Measurements from ENCODE around the gene CCER1.

CCER1 gene

GRCh38 chr12:90959538-90960139, 4.7 kb upstream of the CCER1 start:
- Histone ChIP-seq H3K27ac (no peak overlapping the region), H3K4me3 (no peak overlapping the region), H3K27me3 (no peaks in the 10 kb centered on the region), H3K36me3 (no peaks in the 10 kb centered on the region), H3K9me3 (no peaks in the 10 kb centered on the region), H3K4me1 (no peaks in the 10 kb centered on the region)
- TF ChIP-seq, protein P1, sequence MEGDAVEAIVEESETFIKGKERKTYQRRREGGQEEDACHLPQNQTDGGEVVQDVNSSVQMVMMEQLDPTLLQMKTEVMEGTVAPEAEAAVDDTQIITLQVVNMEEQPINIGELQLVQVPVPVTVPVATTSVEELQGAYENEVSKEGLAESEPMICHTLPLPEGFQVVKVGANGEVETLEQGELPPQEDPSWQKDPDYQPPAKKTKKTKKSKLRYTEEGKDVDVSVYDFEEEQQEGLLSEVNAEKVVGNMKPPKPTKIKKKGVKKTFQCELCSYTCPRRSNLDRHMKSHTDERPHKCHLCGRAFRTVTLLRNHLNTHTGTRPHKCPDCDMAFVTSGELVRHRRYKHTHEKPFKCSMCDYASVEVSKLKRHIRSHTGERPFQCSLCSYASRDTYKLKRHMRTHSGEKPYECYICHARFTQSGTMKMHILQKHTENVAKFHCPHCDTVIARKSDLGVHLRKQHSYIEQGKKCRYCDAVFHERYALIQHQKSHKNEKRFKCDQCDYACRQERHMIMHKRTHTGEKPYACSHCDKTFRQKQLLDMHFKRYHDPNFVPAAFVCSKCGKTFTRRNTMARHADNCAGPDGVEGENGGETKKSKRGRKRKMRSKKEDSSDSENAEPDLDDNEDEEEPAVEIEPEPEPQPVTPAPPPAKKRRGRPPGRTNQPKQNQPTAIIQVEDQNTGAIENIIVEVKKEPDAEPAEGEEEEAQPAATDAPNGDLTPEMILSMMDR (IDR thresholded peaks at IDR 0.05) = peak; percentile 61 to 62
- no peak for DNase-seq
- intact Hi-C loops (cut with DNase I; ENCODE audit: low total_unique reads) = loop anchor here (5.0 kb wide), 1 partner anchor 1417 kb away; no protein-coding TSS in a partner anchor

GRCh38 chr12:90959032-90959431, 4.1 kb upstream of the CCER1 start:
- no peaks in the 10 kb centered on the region for H3K36me3 ChIP-seq
- no peak for DNase-seq
- no peaks in the 10 kb centered on the region for H3K4me1 ChIP-seq
- no peaks in the 10 kb centered on the region for H3K9me3 ChIP-seq
- TF ChIP-seq, protein P1 (IDR thresholded peaks at IDR 0.05) = no peak
- no peak overlapping the region for H3K4me3 ChIP-seq
- no peak overlapping the region for H3K27ac ChIP-seq
- intact Hi-C loops (cut with DNase I; ENCODE audit: low total_unique reads) = no loop called here
- H3K27me3 ChIP-seq = no peaks in the 10 kb centered on the region

- H3K4me3 ChIP-seq = no peak overlapping the region
- H3K27ac ChIP-seq = no peak overlapping the region
- intact Hi-C loops (cut with DNase I; ENCODE audit: low total_unique reads) = no loop called here
- no peaks in the 10 kb centered on the region for H3K27me3 ChIP-seq
- H3K36me3 ChIP-seq = no peaks in the 10 kb centered on the region
- DNase-seq = no peak
- TF ChIP-seq, protein P1 (IDR thresholded peaks at IDR 0.05) = no peak
- H3K4me1 ChIP-seq = no peaks in the 10 kb centered on the region
- H3K9me3 ChIP-seq = no peaks in the 10 kb centered on the region
Measured at GRCh38 chr12:90958347-90958746, 3.4 kb upstream of the CCER1 start.

DNA sequence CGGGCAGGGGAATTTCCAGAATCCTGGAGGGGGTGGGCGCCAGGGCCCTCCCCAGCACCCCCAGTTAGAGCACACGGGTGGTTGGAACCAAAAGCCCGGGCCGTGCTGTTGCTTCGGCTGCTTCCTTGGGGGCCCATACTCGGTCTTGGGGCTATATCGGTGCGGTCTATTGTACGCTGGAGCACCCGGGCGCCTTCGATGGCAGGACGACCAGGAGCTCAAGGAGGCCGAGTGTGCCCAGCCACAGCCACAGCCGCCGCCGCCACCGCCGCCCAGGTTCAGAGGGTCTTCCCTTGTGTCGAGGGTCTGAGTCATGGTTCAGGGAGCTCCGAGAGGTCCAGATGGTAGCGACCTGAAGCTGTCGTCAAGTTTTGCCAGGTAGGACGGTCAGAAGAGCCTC, 548 bp downstream of the CCER1 start:
- Histone ChIP-seq H3K27me3 (no peaks in the 10 kb centered on the region), H3K36me3 (no peaks in the 10 kb centered on the region), H3K27ac (no peak overlapping the region), H3K4me3 (no peak overlapping the region), H3K4me1 (no peaks in the 10 kb centered on the region), H3K9me3 (no peaks in the 10 kb centered on the region)
- TF ChIP-seq, protein P1 (IDR thresholded peaks at IDR 0.05) = no peak
- no peak for DNase-seq
- intact Hi-C loops (cut with DNase I; ENCODE audit: low total_unique reads) = no loop called here

DNA sequence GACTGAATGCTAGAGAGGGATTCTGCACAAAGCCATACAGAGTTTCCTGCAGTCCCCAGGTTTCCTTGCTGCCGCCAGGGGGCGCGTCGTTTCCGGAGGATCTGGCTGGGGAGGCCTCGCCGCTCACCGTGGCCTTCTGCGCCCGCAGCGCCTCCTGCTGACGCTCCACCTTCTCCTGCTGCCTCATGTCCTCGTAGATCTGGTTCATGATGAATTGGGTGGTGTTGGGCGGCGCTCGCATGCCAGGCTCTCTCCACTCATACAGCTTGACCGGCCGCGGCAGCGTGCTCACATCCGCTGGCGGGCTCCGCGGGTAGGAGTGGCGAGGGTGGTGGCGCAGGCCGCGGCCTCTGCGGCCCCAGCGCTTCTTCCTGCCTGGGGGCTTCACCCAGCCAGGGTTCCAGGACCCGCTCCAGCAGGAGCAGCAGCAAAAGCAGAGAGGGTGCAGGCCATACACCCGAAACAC, 987 bp downstream of the CCER1 start:
- Histone ChIP-seq H3K36me3 (no peaks in the 10 kb centered on the region), H3K27me3 (no peaks in the 10 kb centered on the region), H3K4me1 (no peaks in the 10 kb centered on the region), H3K4me3 (no peak overlapping the region), H3K9me3 (no peaks in the 10 kb centered on the region), H3K27ac (no peak overlapping the region)
- no peak for DNase-seq
- TF ChIP-seq, protein P1 (IDR thresholded peaks at IDR 0.05) = no peak
- intact Hi-C loops (cut with DNase I; ENCODE audit: low total_unique reads) = no loop called here

All from tibial artery (tissue), 4 donors.